ENCODE results near the gene KIAA0319L. TPM values are rescaled to one million over a fixed set of nuclear protein-coding genes. Genes with fewer than 3 reads are reported as not detected.

KIAA0319L gene
- polyA plus RNA-seq, 1 donor from 2014 or later: 38.1 TPM

DNA sequence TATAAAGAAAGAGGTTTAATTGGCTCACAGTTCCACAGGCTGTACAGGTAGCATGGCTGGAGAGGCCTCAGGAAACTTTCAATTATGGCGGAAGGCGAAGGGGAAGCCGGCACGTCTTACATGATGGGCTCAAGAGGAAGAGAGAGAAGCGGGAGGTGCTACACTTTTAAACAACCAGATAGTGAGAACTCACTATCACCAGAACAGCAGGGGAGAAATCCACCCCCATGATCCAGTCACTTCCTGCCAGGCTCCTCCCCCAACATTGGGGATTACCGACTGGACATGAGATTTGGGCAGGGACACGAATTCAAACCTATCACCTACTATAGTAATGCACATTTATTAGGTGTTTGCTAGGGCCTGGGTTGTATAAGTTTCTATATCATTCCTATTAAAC, 170.9 kb downstream of the KIAA0319L start:
- Histone ChIP-seq H2AFZ (ENCODE audit: low read depth, low read length) (no peak overlapping the region), H3K9ac (ENCODE audit: low read length) (no peak overlapping the region), H3K9me3 (ENCODE audit: low read length) (no peaks in the 10 kb centered on the region), H3K27ac (ENCODE audit: low read length) (no peak overlapping the region), H3K9me2 (ENCODE audit: insufficient read depth, low read length) (no peaks in the 10 kb centered on the region), H4K20me1 (ENCODE audit: insufficient read depth) (no peaks in the 10 kb centered on the region), H3K79me2 (replicated peaks; ENCODE audit: insufficient read depth, low read length) (no peaks in the 10 kb centered on the region), H3K36me3 (ENCODE audit: insufficient read depth, low read length) (peaks cover 11% of the 10 kb centered on the region), H3K4me2 (ENCODE audit: low read length) (no peak overlapping the region), H3K27me3 (ENCODE audit: insufficient read depth, low read depth, low read length) (no peaks in the 10 kb centered on the region), H3F3A (ENCODE audit: insufficient read depth, low read length, poor library complexity, severe bottlenecking) (no peaks in the 10 kb centered on the region), H3K4me3 (ENCODE audit: low read length) (no peak overlapping the region)
- TF ChIP-seq, protein P1, sequence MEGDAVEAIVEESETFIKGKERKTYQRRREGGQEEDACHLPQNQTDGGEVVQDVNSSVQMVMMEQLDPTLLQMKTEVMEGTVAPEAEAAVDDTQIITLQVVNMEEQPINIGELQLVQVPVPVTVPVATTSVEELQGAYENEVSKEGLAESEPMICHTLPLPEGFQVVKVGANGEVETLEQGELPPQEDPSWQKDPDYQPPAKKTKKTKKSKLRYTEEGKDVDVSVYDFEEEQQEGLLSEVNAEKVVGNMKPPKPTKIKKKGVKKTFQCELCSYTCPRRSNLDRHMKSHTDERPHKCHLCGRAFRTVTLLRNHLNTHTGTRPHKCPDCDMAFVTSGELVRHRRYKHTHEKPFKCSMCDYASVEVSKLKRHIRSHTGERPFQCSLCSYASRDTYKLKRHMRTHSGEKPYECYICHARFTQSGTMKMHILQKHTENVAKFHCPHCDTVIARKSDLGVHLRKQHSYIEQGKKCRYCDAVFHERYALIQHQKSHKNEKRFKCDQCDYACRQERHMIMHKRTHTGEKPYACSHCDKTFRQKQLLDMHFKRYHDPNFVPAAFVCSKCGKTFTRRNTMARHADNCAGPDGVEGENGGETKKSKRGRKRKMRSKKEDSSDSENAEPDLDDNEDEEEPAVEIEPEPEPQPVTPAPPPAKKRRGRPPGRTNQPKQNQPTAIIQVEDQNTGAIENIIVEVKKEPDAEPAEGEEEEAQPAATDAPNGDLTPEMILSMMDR (IDR thresholded peaks at IDR 0.05; ENCODE audit: poor library complexity, severe bottlenecking): no peak
- TF ChIP-seq SMC3 (conservative IDR thresholded peaks at IDR 0.05; ENCODE audit: poor library complexity): no peak
- TF ChIP-seq RAD21 (conservative IDR thresholded peaks at IDR 0.05): no peak
- no peak for TF ChIP-seq POLR2AphosphoS5 (IDR thresholded peaks at IDR 0.05)
- no peak for TF ChIP-seq MXI1 (conservative IDR thresholded peaks at IDR 0.05; ENCODE audit: poor library complexity, severe bottlenecking)
- TF ChIP-seq EZH2 (IDR thresholded peaks at IDR 0.05; ENCODE audit: borderline replicate concordance, insufficient read depth, low read length, poor library complexity, severe bottlenecking): no peak
- no peak for TF ChIP-seq EP300 (conservative IDR thresholded peaks at IDR 0.05; ENCODE audit: poor library complexity, severe bottlenecking)
- TF ChIP-seq, protein P2, sequence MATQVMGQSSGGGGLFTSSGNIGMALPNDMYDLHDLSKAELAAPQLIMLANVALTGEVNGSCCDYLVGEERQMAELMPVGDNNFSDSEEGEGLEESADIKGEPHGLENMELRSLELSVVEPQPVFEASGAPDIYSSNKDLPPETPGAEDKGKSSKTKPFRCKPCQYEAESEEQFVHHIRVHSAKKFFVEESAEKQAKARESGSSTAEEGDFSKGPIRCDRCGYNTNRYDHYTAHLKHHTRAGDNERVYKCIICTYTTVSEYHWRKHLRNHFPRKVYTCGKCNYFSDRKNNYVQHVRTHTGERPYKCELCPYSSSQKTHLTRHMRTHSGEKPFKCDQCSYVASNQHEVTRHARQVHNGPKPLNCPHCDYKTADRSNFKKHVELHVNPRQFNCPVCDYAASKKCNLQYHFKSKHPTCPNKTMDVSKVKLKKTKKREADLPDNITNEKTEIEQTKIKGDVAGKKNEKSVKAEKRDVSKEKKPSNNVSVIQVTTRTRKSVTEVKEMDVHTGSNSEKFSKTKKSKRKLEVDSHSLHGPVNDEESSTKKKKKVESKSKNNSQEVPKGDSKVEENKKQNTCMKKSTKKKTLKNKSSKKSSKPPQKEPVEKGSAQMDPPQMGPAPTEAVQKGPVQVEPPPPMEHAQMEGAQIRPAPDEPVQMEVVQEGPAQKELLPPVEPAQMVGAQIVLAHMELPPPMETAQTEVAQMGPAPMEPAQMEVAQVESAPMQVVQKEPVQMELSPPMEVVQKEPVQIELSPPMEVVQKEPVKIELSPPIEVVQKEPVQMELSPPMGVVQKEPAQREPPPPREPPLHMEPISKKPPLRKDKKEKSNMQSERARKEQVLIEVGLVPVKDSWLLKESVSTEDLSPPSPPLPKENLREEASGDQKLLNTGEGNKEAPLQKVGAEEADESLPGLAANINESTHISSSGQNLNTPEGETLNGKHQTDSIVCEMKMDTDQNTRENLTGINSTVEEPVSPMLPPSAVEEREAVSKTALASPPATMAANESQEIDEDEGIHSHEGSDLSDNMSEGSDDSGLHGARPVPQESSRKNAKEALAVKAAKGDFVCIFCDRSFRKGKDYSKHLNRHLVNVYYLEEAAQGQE (IDR thresholded peaks at IDR 0.05; ENCODE audit: borderline replicate concordance): no peak

Other genes with a start within 250 kb of the KIAA0319L start
- 66.1 and 73.5 TPM in 2 replicates for gene NCDN, start 396 bp upstream of the KIAA0319L start, polyA plus RNA-seq
- gene TFAP2E, start 15.9 kb upstream of the KIAA0319L start, polyA plus RNA-seq: 7.0 and 7.6 TPM in 2 replicates
- 48.2 and 52.1 TPM in 2 replicates for gene PSMB2, start 84.1 kb upstream of the KIAA0319L start, polyA plus RNA-seq
- 6.7 and 7.5 TPM in 2 replicates for gene C1orf216, start 161.5 kb upstream of the KIAA0319L start, polyA plus RNA-seq
- gene CLSPN, start 212.6 kb upstream of the KIAA0319L start, polyA plus RNA-seq: 0.76 and 2.4 TPM in 2 replicates